Gastrocnemius medialis (tissue), 4 donors: ENCODE measurements around the gene ENDOD1. TPM values are rescaled to one million over a fixed set of nuclear protein-coding genes. Genes with fewer than 3 reads are reported as not detected.

Experiments
- ATAC-seq, 2 donors: fragments of 150-250 bp; one replicate each; pipeline ENCODE4 v1.9.1; 2016
- DNase-seq, 2 donors: peaks; one replicate each; pipeline ENCODE4 v3.0.0-alpha.2; 2019
- H3K27ac ChIP-seq, 4 donors: fragments of 200-600 bp; sonication (generic); 1 replicate in 1 of 4; 2 replicates in 3 of 4; pipeline ENCODE4 v1.5.1; 2016 to 2018; ENCODE audit warnings: mild to moderate bottlenecking in 2 of 4, moderate library complexity in 1 of 4
- H3K27me3 ChIP-seq, 3 donors: fragments of 200-600 bp; sonication (generic) in 2 of 3; 1 replicate in 1 of 3; 2 replicates in 2 of 3; pipeline versions ENCODE4 v1.5.1 to v1.6.0; 2016 to 2019; ENCODE audit warnings: mild to moderate bottlenecking in 1 of 3, moderate library complexity in 1 of 3
- H3K36me3 ChIP-seq, 2 donors: fragments of 200-600 bp; sonication (generic) in 1 of 2; one replicate each; pipeline ENCODE4 v1.5.1; 2017 to 2018
- H3K4me1 ChIP-seq, 2 donors: fragments of 200-600 bp; sonication (generic) in 1 of 2; one replicate each; pipeline ENCODE4 v1.5.1; 2016 to 2017; ENCODE audit warnings: mild to moderate bottlenecking in 2 of 2
- H3K4me3 ChIP-seq, 4 donors: fragments of 200-600 bp; sonication (generic) in 3 of 4; 1 replicate in 1 of 4; 2 replicates in 3 of 4; pipeline ENCODE4 v1.5.1; 2016 to 2019; ENCODE audit warnings: mild to moderate bottlenecking in 2 of 4
- H3K9me3 ChIP-seq, 3 donors: fragments of 200-600 bp; sonication (generic) in 2 of 3; 1 replicate in 1 of 3; 2 replicates in 2 of 3; pipeline ENCODE4 v1.5.1; 2016 to 2019
- POLR2A ChIP-seq, 2 donors: fragments of 450-650 bp; IDR thresholded peaks; one replicate each; pipeline ENCODE4 v1.6.1; 2017; ENCODE audit warnings: antibody characterized with exemption in 2 of 2, mild to moderate bottlenecking in 2 of 2, moderate library complexity in 2 of 2
- in situ Hi-C, 4 donors: fragments of 200-750 bp; cut with MboI; loops; one replicate each; pipeline versions ENCODE4 v1.15.0 to v1.8.0; 2017; ENCODE audit warnings: low sequenced_read_pairs in 4 of 4
- intact Hi-C: fragments of 100-400 bp; cut with DNase I; formaldehyde crosslinking; loops from one replicate; pipeline ENCODE4 v1.15.1; 2023; ENCODE audit warnings: low total_unique reads
- total RNA-seq, 4 donors: library from RNA; depleted of rRNA; stranded (reverse); fragments of >200 nt; gene quantifications; one replicate each; pipeline versions ENCODE4 v1.1.0 to v1.2.3, GENCODE V29; 2016
- TF ChIP-seq, protein P1 (sequence below), 5 experiments: fragments of 450-650 bp in 3 of 5; fragments of 200-600 bp in 2 of 5; sonication (generic) in 2 of 5; IDR thresholded peaks in 4 of 5; conservative IDR thresholded peaks in 1 of 5; 1 replicate in 4 of 5; 2 replicates in 1 of 5; pipeline ENCODE4 v1.5.1; 2016 to 2019; ENCODE audit warnings: antibody characterized with exemption in 5 of 5, mild to moderate bottlenecking in 3 of 5, moderate library complexity in 3 of 5

The ENDOD1 gene
- total RNA-seq, 4 donors from 2014 or later: 17.5 to 35.2 (median 27.6) TPM

DNA sequence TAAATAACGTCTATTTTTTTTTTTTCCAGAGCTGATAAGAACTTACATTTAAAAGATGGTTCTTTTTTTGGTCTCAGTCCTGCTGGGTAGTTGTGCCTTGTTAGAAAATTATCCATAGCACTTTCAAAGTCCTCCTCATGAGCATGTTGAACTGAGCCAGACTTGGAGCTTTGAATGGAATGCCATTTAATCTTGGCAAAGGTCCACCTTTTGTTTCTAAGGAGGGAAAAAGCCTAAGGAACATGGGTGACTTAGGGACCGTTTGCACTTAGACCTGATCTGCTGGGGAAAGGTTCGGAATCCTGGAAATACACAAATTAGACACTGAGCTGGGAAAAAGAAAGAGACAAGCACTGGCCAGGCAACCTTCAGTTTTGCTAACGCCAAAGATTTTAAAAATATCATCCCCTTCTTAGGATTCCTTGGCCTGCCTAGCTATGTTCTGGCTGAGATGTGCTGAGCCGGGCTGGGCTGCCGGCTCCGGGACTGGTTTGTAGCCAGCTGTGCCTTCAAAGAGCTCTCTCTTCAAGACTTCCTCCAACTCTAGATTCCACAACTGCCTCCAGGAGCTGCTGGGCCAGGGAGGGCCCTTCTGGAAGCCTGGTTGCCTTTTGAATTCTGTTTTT is 67.4 kb downstream of the ENDOD1 start:
- DNase-seq: no peak
- H3K4me1 ChIP-seq: peaks cover 16 to 17% of the 10 kb centered on the region in 2 donors
- no peaks in the 10 kb centered on the region for H3K36me3 ChIP-seq
- peak overlapping the region; percentile 40 to 64 (median 60) for H3K27ac ChIP-seq
- ATAC-seq: peak; percentile 19 to 41
- no peaks in the 10 kb centered on the region for H3K9me3 ChIP-seq
- no peaks in the 10 kb centered on the region for H3K27me3 ChIP-seq
- intact Hi-C loops: no loop called here
- no peak for TF ChIP-seq POLR2A (IDR thresholded peaks at IDR 0.05)
- TF ChIP-seq, protein P1, sequence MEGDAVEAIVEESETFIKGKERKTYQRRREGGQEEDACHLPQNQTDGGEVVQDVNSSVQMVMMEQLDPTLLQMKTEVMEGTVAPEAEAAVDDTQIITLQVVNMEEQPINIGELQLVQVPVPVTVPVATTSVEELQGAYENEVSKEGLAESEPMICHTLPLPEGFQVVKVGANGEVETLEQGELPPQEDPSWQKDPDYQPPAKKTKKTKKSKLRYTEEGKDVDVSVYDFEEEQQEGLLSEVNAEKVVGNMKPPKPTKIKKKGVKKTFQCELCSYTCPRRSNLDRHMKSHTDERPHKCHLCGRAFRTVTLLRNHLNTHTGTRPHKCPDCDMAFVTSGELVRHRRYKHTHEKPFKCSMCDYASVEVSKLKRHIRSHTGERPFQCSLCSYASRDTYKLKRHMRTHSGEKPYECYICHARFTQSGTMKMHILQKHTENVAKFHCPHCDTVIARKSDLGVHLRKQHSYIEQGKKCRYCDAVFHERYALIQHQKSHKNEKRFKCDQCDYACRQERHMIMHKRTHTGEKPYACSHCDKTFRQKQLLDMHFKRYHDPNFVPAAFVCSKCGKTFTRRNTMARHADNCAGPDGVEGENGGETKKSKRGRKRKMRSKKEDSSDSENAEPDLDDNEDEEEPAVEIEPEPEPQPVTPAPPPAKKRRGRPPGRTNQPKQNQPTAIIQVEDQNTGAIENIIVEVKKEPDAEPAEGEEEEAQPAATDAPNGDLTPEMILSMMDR (IDR thresholded peaks at IDR 0.05 in 4 of 5, conservative IDR thresholded peaks at IDR 0.05 in 1 of 5): no peak
- no peak overlapping the region for H3K4me3 ChIP-seq
- in situ Hi-C loops: loop anchor here in 3 of 4 donors (10.0 to 25.0 kb wide), 3 partner anchors 380 to 608 kb away; no protein-coding TSS in a partner anchor

DNA sequence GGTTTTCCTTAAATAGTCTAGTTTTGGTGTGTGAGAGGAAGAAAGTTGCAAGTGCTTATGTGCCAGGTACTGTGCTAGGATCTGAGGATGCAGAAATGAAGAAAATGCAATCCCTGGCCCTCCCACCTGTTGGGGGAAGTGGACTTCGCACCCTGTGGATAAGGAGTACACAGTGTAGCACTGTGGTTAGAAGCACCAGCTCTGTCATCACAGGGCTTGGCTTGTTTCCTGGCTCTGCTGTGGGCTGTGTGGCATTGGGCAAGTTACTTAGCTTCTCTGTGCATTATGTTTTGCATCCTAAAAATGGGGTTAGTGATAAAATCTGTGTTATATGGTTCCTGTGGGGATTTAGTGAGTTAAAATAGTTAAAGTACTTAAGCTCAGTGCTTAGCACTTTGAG is 68.2 kb downstream of the ENDOD1 start:
- intact Hi-C loops: no loop called here

DNA sequence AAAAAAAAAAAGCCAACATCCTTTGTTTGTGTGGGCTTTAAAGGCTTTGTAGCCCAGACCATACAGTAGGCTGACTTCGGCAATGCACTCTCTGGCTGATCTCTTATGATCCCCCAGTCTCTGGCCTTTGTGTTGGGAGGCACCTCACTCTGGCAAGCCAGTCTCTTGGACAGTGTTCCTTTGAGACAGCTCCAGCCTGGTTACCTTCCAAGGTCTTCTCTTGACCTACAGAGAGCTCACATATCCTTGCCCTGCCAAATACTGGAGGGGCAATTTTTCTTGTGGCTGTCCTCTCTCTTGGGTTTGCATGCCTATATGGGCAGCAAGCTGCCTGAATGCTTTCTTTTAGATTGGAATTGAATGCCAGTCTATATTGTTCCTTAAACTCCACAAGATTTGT is 71.6 kb downstream of the ENDOD1 start:
- Histone ChIP-seq H3K4me3 (no peak overlapping the region), H3K9me3 (no peaks in the 10 kb centered on the region), H3K27me3 (no peaks in the 10 kb centered on the region), H3K4me1 (peaks cover 16 to 17% of the 10 kb centered on the region in 2 donors), H3K27ac (no peak overlapping the region), H3K36me3 (no peaks in the 10 kb centered on the region)
- in situ Hi-C loops (loop anchor here in 2 of 4 donors (5.0 to 25.0 kb wide), 3 partner anchors 376 to 601 kb away; no protein-coding TSS in a partner anchor), intact Hi-C loops (no loop called here)
- ATAC-seq (no peak), DNase-seq (no peak)
- TF ChIP-seq, protein P1 (IDR thresholded peaks at IDR 0.05 in 4 of 5, conservative IDR thresholded peaks at IDR 0.05 in 1 of 5): no peak
- TF ChIP-seq POLR2A (IDR thresholded peaks at IDR 0.05): no peak

More for the DNA sequence above, 68.2 kb downstream of the ENDOD1 start:
- Histone ChIP-seq H3K9me3 (no peaks in the 10 kb centered on the region), H3K27me3 (no peaks in the 10 kb centered on the region), H3K4me1 (peaks cover 16 to 17% of the 10 kb centered on the region in 2 donors), H3K36me3 (no peaks in the 10 kb centered on the region), H3K4me3 (no peak overlapping the region), H3K27ac (no peak overlapping the region)
- no peak for ATAC-seq
- in situ Hi-C loops: loop anchor here in 3 of 4 donors (10.0 to 25.0 kb wide), 3 partner anchors 379 to 607 kb away; no protein-coding TSS in a partner anchor
- TF ChIP-seq, protein P1 (IDR thresholded peaks at IDR 0.05 in 4 of 5, conservative IDR thresholded peaks at IDR 0.05 in 1 of 5): no peak
- no peak for TF ChIP-seq POLR2A (IDR thresholded peaks at IDR 0.05)
- DNase-seq: no peak

DNA sequence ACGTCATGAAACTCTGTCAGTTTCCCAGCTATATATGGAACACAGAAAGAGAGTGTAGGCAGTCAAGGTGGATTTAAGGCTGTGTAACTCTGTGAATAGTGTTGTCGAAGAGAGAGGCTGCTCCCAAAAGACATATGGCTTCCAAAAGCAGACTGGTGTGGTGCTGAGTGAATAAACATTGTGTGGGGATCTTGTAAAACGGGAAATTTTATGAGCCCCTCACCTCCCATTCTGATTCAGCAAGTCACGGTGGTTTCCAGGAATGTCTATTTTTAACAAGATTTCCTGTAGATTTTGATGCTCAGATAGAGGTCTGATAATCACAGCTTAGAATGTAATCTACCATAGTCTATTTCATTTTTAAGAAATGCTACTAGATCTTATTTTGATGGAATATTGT is 73.5 kb downstream of the ENDOD1 start:
- H3K4me1 ChIP-seq: peaks cover 3 to 6% of the 10 kb centered on the region in 2 donors
- intact Hi-C loops (no loop called here), in situ Hi-C loops (loop anchor here in 2 of 4 donors (5.0 to 25.0 kb wide), 3 partner anchors 374 to 599 kb away; no protein-coding TSS in a partner anchor)
- ATAC-seq: no peak
- DNase-seq: no peak
- no peak for TF ChIP-seq POLR2A (IDR thresholded peaks at IDR 0.05)
- TF ChIP-seq, protein P1 (IDR thresholded peaks at IDR 0.05 in 4 of 5, conservative IDR thresholded peaks at IDR 0.05 in 1 of 5): no peak
- H3K27me3 ChIP-seq: no peaks in the 10 kb centered on the region
- H3K27ac ChIP-seq: no peak overlapping the region
- H3K36me3 ChIP-seq: no peaks in the 10 kb centered on the region
- H3K4me3 ChIP-seq: no peak overlapping the region
- H3K9me3 ChIP-seq: no peaks in the 10 kb centered on the region
